ENCODE measurements around the gene FIGNL1.

The FIGNL1 gene

DNA sequence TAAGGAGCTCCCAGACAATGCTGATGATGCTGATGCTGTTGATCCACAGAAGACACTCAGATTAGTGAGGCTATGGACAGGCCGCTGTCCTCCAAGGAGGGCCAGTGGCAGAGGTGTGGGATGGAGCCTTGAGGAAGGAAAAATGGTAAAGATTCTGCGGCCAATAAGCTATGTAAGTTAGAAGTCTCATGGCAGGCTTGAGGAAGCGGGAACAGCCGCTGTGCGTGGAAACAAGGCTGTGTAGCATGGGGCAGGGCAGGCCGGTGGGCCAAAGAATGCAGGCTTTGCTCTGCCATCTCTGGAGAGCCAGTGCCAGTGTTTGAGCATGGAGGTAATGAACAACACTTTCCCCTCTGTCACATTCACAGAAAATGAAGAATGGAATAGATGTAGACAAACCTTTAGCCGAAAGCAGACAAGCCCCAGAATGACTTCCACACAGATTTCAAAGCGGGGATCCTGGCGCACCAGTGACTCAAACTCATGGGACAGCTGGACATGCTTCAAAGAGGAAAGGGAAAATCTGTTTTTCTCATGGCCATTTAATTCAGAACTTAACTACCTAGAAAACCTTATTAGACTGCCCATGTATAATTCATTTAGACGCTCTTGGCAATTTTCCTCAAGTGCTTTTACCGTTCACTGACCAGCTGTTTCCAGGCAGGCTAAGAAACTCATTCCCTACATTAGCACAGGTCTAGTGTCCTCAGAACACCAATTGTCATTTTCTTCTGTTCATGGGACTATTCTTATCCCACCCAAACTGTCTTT is 16.9 kb upstream of the FIGNL1 start:
- no peak for DNase-seq
- no peak overlapping the region for H3K18ac ChIP-seq (ENCODE audit: low read depth in 1 of 2, low read length in 2 of 2)
- no peak overlapping the region for H2BK120ac ChIP-seq (ENCODE audit: low read depth, low read length)
- no peak overlapping the region for H2AK5ac ChIP-seq (ENCODE audit: low read length, severe bottlenecking)
- no peak overlapping the region for H2BK5ac ChIP-seq (ENCODE audit: low read depth, low read length, poor library complexity, severe bottlenecking)
- H4K91ac ChIP-seq (ENCODE audit: low read length) = no peak overlapping the region
- H3K27ac ChIP-seq (ENCODE audit: low read length, poor library complexity, severe bottlenecking) = no peak overlapping the region
- H3K79me1 ChIP-seq (replicated peaks; ENCODE audit: low read length, poor library complexity, severe bottlenecking) = no peaks in the 10 kb centered on the region
- no peak overlapping the region for H2BK15ac ChIP-seq (ENCODE audit: low read depth, poor library complexity, severe bottlenecking)
- no peak overlapping the region for H3K14ac ChIP-seq (ENCODE audit: low read length in 2 of 2)
- H2BK12ac ChIP-seq (ENCODE audit: low read length in 2 of 2) = no peak overlapping the region
- no peak overlapping the region for H4K8ac ChIP-seq (ENCODE audit: low read length)
- H3K4me1 ChIP-seq (ENCODE audit: control insufficient read depth, insufficient read depth, low read depth, low read length) = peaks cover 6% of the 10 kb centered on the region
- no peak overlapping the region for H3K4me2 ChIP-seq (ENCODE audit: low read length, poor library complexity, severe bottlenecking)
- H2AFZ ChIP-seq (ENCODE audit: low read depth, low read length) = no peak overlapping the region
- H3K36me3 ChIP-seq (ENCODE audit: control insufficient read depth in 1 of 2, insufficient read depth in 2 of 2, low read depth in 1 of 2, low read length in 2 of 2) = no peaks in the 10 kb centered on the region
- H3K9me3 ChIP-seq (ENCODE audit: control insufficient read depth, low read length) = no peaks in the 10 kb centered on the region
- peaks cover 19 to 27% of the 10 kb centered on the region in 2 experiments for H3K27me3 ChIP-seq (ENCODE audit: control insufficient read depth in 1 of 2, insufficient read depth in 1 of 2, low read length in 2 of 2)
- no peak overlapping the region for H3K23ac ChIP-seq (ENCODE audit: low read length in 2 of 2)
- no peak overlapping the region for H3K4ac ChIP-seq (ENCODE audit: low read depth in 1 of 2, low read length in 2 of 2)
- no peak overlapping the region for H3K4me3 ChIP-seq (ENCODE audit: insufficient read depth in 1 of 2, low read depth in 1 of 2, low read length in 2 of 2)
- 95% methylated on average over 11 of the region's 11 CpGs for WGBS
- no peak overlapping the region for H3K9ac ChIP-seq (ENCODE audit: low read length)

DNA sequence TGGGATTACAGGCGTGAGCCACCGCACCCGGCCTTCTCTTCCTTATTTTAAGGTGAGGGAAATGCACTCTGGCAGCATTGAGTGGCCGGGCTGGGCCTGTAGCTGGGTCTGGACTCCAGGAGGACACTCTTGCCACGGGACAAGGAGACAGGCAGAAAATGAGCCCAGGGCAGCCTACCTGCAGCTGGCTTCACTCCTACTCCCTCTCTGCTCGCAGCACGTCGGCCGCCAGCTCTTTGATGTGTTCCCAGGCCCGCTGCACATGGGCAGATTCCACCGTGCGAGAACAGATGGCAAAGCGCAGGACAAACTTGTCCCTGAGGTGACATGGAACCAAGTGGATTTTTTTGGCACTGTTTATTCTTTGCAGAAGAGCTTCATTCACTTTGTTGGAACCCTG is 12.9 kb upstream of the FIGNL1 start:
- no peak overlapping the region for H4K91ac ChIP-seq (ENCODE audit: low read length)
- no peak for DNase-seq
- H3K36me3 ChIP-seq (ENCODE audit: control insufficient read depth in 1 of 2, insufficient read depth in 2 of 2, low read depth in 1 of 2, low read length in 2 of 2) = no peaks in the 10 kb centered on the region
- no peak overlapping the region for H3K23ac ChIP-seq (ENCODE audit: low read length in 2 of 2)
- peaks cover 3% of the 10 kb centered on the region for H3K4me1 ChIP-seq (ENCODE audit: control insufficient read depth, insufficient read depth, low read depth, low read length)
- H3K4me2 ChIP-seq (ENCODE audit: low read length, poor library complexity, severe bottlenecking) = no peak overlapping the region
- H3K4ac ChIP-seq (ENCODE audit: low read depth in 1 of 2, low read length in 2 of 2) = no peak overlapping the region
- no peak overlapping the region for H3K4me3 ChIP-seq (ENCODE audit: insufficient read depth in 1 of 2, low read depth in 1 of 2, low read length in 2 of 2)
- no peak overlapping the region for H2BK120ac ChIP-seq (ENCODE audit: low read depth, low read length)
- no peak overlapping the region for H3K27ac ChIP-seq (ENCODE audit: low read length, poor library complexity, severe bottlenecking)
- H3K9ac ChIP-seq (ENCODE audit: low read length) = no peak overlapping the region
- no peaks in the 10 kb centered on the region for H3K9me3 ChIP-seq (ENCODE audit: control insufficient read depth, low read length)
- no peak overlapping the region for H2AFZ ChIP-seq (ENCODE audit: low read depth, low read length)
- H3K79me1 ChIP-seq (replicated peaks; ENCODE audit: low read length, poor library complexity, severe bottlenecking) = no peaks in the 10 kb centered on the region
- no peak overlapping the region for H2BK15ac ChIP-seq (ENCODE audit: low read depth, poor library complexity, severe bottlenecking)
- H2AK5ac ChIP-seq (ENCODE audit: low read length, severe bottlenecking) = no peak overlapping the region
- H3K18ac ChIP-seq (ENCODE audit: low read depth in 1 of 2, low read length in 2 of 2) = no peak overlapping the region
- H4K8ac ChIP-seq (ENCODE audit: low read length) = no peak overlapping the region
- no peak overlapping the region for H2BK12ac ChIP-seq (ENCODE audit: low read length in 2 of 2)
- peaks cover 10 to 18% of the 10 kb centered on the region in 2 experiments for H3K27me3 ChIP-seq (ENCODE audit: control insufficient read depth in 1 of 2, insufficient read depth in 1 of 2, low read length in 2 of 2)
- WGBS = 85% methylated on average over 13 of the region's 13 CpGs
- H2BK5ac ChIP-seq (ENCODE audit: low read depth, low read length, poor library complexity, severe bottlenecking) = no peak overlapping the region
- H3K14ac ChIP-seq (ENCODE audit: low read length in 2 of 2) = no peak overlapping the region

DNA sequence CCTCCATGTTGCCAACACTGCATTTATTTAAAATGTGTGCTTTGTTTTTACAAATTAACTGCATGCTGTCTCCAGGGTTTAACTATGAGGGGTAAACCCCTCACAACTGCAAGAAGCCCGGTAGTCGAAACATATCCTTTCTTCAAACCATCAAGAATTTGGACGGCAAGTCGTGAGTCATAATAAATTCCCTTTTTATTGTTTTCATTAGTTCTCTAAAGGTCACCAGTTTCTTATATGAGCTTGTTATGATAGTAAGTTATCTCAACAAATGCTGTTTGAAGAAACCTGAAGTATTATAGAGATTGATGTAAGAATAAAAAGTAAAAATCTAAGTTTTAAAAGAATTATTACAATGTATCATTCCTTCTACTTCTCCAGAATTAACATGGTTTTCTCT is 12.2 kb upstream of the FIGNL1 start:
- Histone ChIP-seq H2BK15ac (ENCODE audit: low read depth, poor library complexity, severe bottlenecking) (no peak overlapping the region), H3K14ac (ENCODE audit: low read length in 2 of 2) (no peak overlapping the region), H3K4me3 (ENCODE audit: insufficient read depth in 1 of 2, low read depth in 1 of 2, low read length in 2 of 2) (no peak overlapping the region), H2BK5ac (ENCODE audit: low read depth, low read length, poor library complexity, severe bottlenecking) (no peak overlapping the region), H2AK5ac (ENCODE audit: low read length, severe bottlenecking) (no peak overlapping the region), H3K79me1 (replicated peaks; ENCODE audit: low read length, poor library complexity, severe bottlenecking) (no peaks in the 10 kb centered on the region), H3K9me3 (ENCODE audit: control insufficient read depth, low read length) (no peaks in the 10 kb centered on the region), H3K18ac (ENCODE audit: low read depth in 1 of 2, low read length in 2 of 2) (no peak overlapping the region), H3K23ac (ENCODE audit: low read length in 2 of 2) (no peak overlapping the region), H4K91ac (ENCODE audit: low read length) (no peak overlapping the region), H3K27me3 (ENCODE audit: control insufficient read depth in 1 of 2, insufficient read depth in 1 of 2, low read length in 2 of 2) (peaks cover 14 to 16% of the 10 kb centered on the region in 2 experiments), H3K36me3 (ENCODE audit: control insufficient read depth in 1 of 2, insufficient read depth in 2 of 2, low read depth in 1 of 2, low read length in 2 of 2) (no peaks in the 10 kb centered on the region), H2BK12ac (ENCODE audit: low read length in 2 of 2) (no peak overlapping the region), H3K4ac (ENCODE audit: low read depth in 1 of 2, low read length in 2 of 2) (no peak overlapping the region), H4K8ac (ENCODE audit: low read length) (no peak overlapping the region), H3K27ac (ENCODE audit: low read length, poor library complexity, severe bottlenecking) (no peak overlapping the region), H3K4me2 (ENCODE audit: low read length, poor library complexity, severe bottlenecking) (no peak overlapping the region), H3K4me1 (ENCODE audit: control insufficient read depth, insufficient read depth, low read depth, low read length) (no peaks in the 10 kb centered on the region), H3K9ac (ENCODE audit: low read length) (no peak overlapping the region), H2AFZ (ENCODE audit: low read depth, low read length) (no peak overlapping the region), H2BK120ac (ENCODE audit: low read depth, low read length) (no peak overlapping the region)
- DNase-seq = no peak
- WGBS = 90% methylated on average over 2 of the region's 4 CpGs

DNA sequence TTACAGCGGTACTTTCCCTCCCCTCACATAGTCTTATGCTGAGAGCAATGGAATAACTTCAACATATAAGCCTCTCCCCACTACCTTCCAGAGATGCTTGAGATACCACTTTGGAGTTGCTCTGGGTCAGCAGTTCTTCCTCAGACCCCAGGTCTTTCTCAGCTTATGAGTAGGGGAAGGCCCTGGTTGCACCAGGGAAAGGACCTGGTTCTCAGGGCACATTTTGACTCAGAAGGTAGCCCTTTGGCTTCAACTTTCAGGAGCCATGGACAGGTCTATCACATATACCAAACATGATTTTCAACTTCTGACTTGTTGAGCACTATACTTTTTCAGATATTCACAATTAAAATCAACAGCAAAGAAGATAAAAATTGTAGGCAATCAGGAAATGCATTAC is 11.5 kb upstream of the FIGNL1 start:
- Histone ChIP-seq H3K4me3 (ENCODE audit: insufficient read depth in 1 of 2, low read depth in 1 of 2, low read length in 2 of 2) (no peak overlapping the region), H3K4me1 (ENCODE audit: control insufficient read depth, insufficient read depth, low read depth, low read length) (no peaks in the 10 kb centered on the region), H2BK12ac (ENCODE audit: low read length in 2 of 2) (no peak overlapping the region), H3K36me3 (ENCODE audit: control insufficient read depth in 1 of 2, insufficient read depth in 2 of 2, low read depth in 1 of 2, low read length in 2 of 2) (no peaks in the 10 kb centered on the region), H3K23ac (ENCODE audit: low read length in 2 of 2) (no peak overlapping the region), H3K14ac (ENCODE audit: low read length in 2 of 2) (no peak overlapping the region), H4K91ac (ENCODE audit: low read length) (no peak overlapping the region), H2AK5ac (ENCODE audit: low read length, severe bottlenecking) (no peak overlapping the region), H2BK5ac (ENCODE audit: low read depth, low read length, poor library complexity, severe bottlenecking) (no peak overlapping the region), H3K4me2 (ENCODE audit: low read length, poor library complexity, severe bottlenecking) (no peak overlapping the region), H4K8ac (ENCODE audit: low read length) (no peak overlapping the region), H3K79me1 (replicated peaks; ENCODE audit: low read length, poor library complexity, severe bottlenecking) (no peaks in the 10 kb centered on the region), H3K9me3 (ENCODE audit: control insufficient read depth, low read length) (no peaks in the 10 kb centered on the region), H2AFZ (ENCODE audit: low read depth, low read length) (no peak overlapping the region), H3K27ac (ENCODE audit: low read length, poor library complexity, severe bottlenecking) (no peak overlapping the region), H3K18ac (ENCODE audit: low read depth in 1 of 2, low read length in 2 of 2) (no peak overlapping the region), H2BK15ac (ENCODE audit: low read depth, poor library complexity, severe bottlenecking) (no peak overlapping the region), H3K4ac (ENCODE audit: low read depth in 1 of 2, low read length in 2 of 2) (no peak overlapping the region), H3K27me3 (ENCODE audit: control insufficient read depth in 1 of 2, insufficient read depth in 1 of 2, low read length in 2 of 2) (peaks cover 20% of the 10 kb centered on the region in 2 experiments), H2BK120ac (ENCODE audit: low read depth, low read length) (no peak overlapping the region), H3K9ac (ENCODE audit: low read length) (no peak overlapping the region)
- DNase-seq = no peak
- WGBS = 100% methylated on average over 1 of the region's 1 CpG
